ENCODE results near the gene DGCR2.
A peak's percentile ranks its signal among the peaks of the same experiment; 100 is the strongest.

Gene DGCR2

GRCh38 chr22:19126309-19127273 lies 4.4 kb upstream of the DGCR2 start:
- Mint-ChIP-seq H3K27me3 (ENCODE audit: low read depth) (peaks cover 9% of the 10 kb centered on the region), H3K4me1 (peaks cover 8% of the 10 kb centered on the region), H3K36me3 (ENCODE audit: low read depth) (peaks cover 6% of the 10 kb centered on the region), H3K4me3 (peak overlapping the region in 1 of 3 experiments; percentile 36), H3K9me3 (no peaks in the 10 kb centered on the region), H3K27ac (no peak overlapping the region)
- no peak for TF ChIP-seq CTCF (IDR thresholded peaks at IDR 0.05; ENCODE audit: unreplicated experiment in 3 of 3)

GRCh38 chr22:19125474-19126308 lies 3.5 kb upstream of the DGCR2 start:
- H3K9me3 Mint-ChIP-seq = no peaks in the 10 kb centered on the region
- H3K27me3 Mint-ChIP-seq (ENCODE audit: low read depth) = peaks cover 9% of the 10 kb centered on the region

GRCh38 chr22:19125011-19125410 lies 2.8 kb upstream of the DGCR2 start:
- H3K4me3 Mint-ChIP-seq = peak overlapping the region; percentile 21 to 46 (median 36)

More at GRCh38 chr22:19125474-19126308, 3.5 kb upstream of the DGCR2 start:
- TF ChIP-seq CTCF (IDR thresholded peaks at IDR 0.05; ENCODE audit: unreplicated experiment in 3 of 3) = no peak
- no peaks in the 10 kb centered on the region for H3K36me3 Mint-ChIP-seq (ENCODE audit: low read depth)
- peaks cover 17% of the 10 kb centered on the region for H3K4me1 Mint-ChIP-seq
- no peak overlapping the region for H3K4me3 Mint-ChIP-seq
- no peak overlapping the region for H3K27ac Mint-ChIP-seq

GRCh38 chr22:19124377-19124776 lies 2.2 kb upstream of the DGCR2 start:
- peak overlapping the region in 1 of 3 experiments; percentile 62 for H3K4me3 Mint-ChIP-seq
- no peak for TF ChIP-seq CTCF (IDR thresholded peaks at IDR 0.05; ENCODE audit: unreplicated experiment in 3 of 3)
- H3K36me3 Mint-ChIP-seq (ENCODE audit: low read depth) = no peaks in the 10 kb centered on the region
- no peak overlapping the region for H3K27ac Mint-ChIP-seq
- H3K4me1 Mint-ChIP-seq = peaks cover 29% of the 10 kb centered on the region
- no peaks in the 10 kb centered on the region for H3K9me3 Mint-ChIP-seq
- H3K27me3 Mint-ChIP-seq (ENCODE audit: low read depth) = peaks cover 9% of the 10 kb centered on the region

More at GRCh38 chr22:19125011-19125410, 2.8 kb upstream of the DGCR2 start:
- no peaks in the 10 kb centered on the region for H3K36me3 Mint-ChIP-seq (ENCODE audit: low read depth)
- H3K4me1 Mint-ChIP-seq = peaks cover 24% of the 10 kb centered on the region
- H3K27me3 Mint-ChIP-seq (ENCODE audit: low read depth) = peaks cover 9% of the 10 kb centered on the region
- no peaks in the 10 kb centered on the region for H3K9me3 Mint-ChIP-seq
- no peak overlapping the region for H3K27ac Mint-ChIP-seq
- no peak for TF ChIP-seq CTCF (IDR thresholded peaks at IDR 0.05; ENCODE audit: unreplicated experiment in 3 of 3)

GRCh38 chr22:19123936-19124335 lies 1.7 kb upstream of the DGCR2 start:
- Mint-ChIP-seq H3K36me3 (ENCODE audit: low read depth) (no peaks in the 10 kb centered on the region), H3K4me3 (peak overlapping the region in 1 of 3 experiments; percentile 62), H3K27ac (no peak overlapping the region), H3K4me1 (peaks cover 31% of the 10 kb centered on the region), H3K9me3 (no peaks in the 10 kb centered on the region), H3K27me3 (ENCODE audit: low read depth) (peaks cover 9% of the 10 kb centered on the region)
- TF ChIP-seq CTCF (IDR thresholded peaks at IDR 0.05; ENCODE audit: unreplicated experiment in 3 of 3) = no peak
